Measurements from ENCODE around the gene SEC63.

GRCh38 chr6:108004861-108005260 is 46.9 kb upstream of the SEC63 start:
- TF ChIP-seq CTCF (IDR thresholded peaks at IDR 0.05): no peak
- TF ChIP-seq POLR2A (IDR thresholded peaks at IDR 0.05; ENCODE audit: low read depth): no peak
- no peak for TF ChIP-seq POLR2AphosphoS5 (IDR thresholded peaks at IDR 0.05)
- TF ChIP-seq EP300 (IDR thresholded peaks at IDR 0.05): no peak

Measured in esophagus muscularis mucosa (tissue), 4 donors.